ENCODE measurements around the gene KRTAP1-1.

DNA sequence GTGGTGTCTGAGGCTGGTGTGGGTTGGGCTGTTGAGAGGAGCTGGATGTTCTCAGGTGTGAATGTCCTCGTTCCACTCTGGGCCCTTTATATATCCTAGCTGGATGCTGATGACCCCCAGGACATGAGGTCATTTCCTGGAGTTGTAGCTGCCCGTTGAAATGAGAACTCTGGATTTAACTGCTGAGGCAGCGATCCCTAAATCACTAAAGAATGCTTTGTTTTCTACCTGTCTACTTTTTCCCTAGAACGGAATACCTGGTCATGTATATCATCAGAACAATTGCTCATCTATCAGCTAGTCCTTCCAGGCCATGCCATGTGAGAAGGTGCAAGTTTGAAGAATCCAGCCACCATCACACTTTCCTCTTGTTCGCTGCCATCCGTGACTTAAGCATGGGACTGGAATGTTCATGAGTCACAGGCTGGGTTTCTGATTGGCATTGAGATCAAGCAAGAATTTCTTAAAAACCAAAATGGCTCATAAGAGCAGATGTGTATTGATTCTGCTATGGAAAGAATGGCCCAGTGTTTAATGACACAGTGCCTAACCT is 18.9 kb upstream of the KRTAP1-1 start, which contains the start of gene KRTAP2-3:
- TF ChIP-seq POLR2A (IDR thresholded peaks at IDR 0.05; ENCODE audit: low read depth, low read length) (no peak), POLR2AphosphoS5 (IDR thresholded peaks at IDR 0.05; ENCODE audit: low read depth, low read length) (no peak)

Data from GM12891 (cell line).